Cardiac septum (tissue), 1 donor: Measurements from ENCODE around the gene CACNA2D3. TPM values are rescaled to one million over a fixed set of nuclear protein-coding genes. Genes with fewer than 3 reads are reported as not detected.
"Not testable (repeated sequence)": the region's sequence is repeated elsewhere in the genome, so short reads cannot be mapped to it uniquely, and the experiment has no call there.

ENCODE experiments used
- DNase-seq: peaks from one replicate; pipeline ENCODE4 v3.0.0-alpha.2; 2020; ENCODE audit warnings: low spot score
- intact Hi-C: fragments of 100-400 bp; cut with DNase I; formaldehyde crosslinking; loops from one replicate; pipeline ENCODE4 v1.14.0; 2022
- total RNA-seq: library from RNA; stranded (reverse); fragmentation: NEBNext Ultra II Directional; extraction: Animal tissue kit (Norgen Biotek cat#: 25700); gene quantifications from one replicate; pipeline ENCODE4 v1.2.1, GENCODE V29; 2021
- donor health status: DM: no; HTN: no; CAD: no.

CACNA2D3 gene
- total RNA-seq, 1 donor from 2014 or later: 11.3 TPM

GRCh38 chr3:54628888-54629441 lies 506.6 kb downstream of the CACNA2D3 start:
- intact Hi-C loops: no loop called here

GRCh38 chr3:54630101-54630623 lies 507.8 kb downstream of the CACNA2D3 start:
- no peak for DNase-seq
- intact Hi-C loops: no loop called here

More at GRCh38 chr3:54628888-54629441, 506.6 kb downstream of the CACNA2D3 start:
- DNase-seq: no peak

DNA sequence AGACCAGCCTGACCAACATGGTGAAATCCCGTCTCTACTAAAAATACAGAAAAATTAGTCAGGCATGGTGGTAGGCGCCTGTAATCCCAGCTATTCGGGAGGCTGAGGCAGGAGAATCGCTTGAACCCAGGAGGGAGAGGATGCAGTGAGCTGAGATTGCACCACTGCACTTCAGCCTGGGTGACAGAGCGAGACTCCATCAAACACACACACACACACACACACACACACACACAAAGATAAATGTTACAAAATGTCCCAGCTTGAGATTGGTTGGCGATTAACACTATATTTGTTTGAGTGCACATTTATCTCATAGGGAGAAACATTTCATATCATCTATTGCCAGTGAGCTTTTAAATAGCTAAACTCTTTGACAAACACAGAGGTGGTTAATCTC lies 508.6 kb downstream of the CACNA2D3 start:
- intact Hi-C loops: not testable (repeated sequence)
- peak; percentile 58 for DNase-seq

DNA sequence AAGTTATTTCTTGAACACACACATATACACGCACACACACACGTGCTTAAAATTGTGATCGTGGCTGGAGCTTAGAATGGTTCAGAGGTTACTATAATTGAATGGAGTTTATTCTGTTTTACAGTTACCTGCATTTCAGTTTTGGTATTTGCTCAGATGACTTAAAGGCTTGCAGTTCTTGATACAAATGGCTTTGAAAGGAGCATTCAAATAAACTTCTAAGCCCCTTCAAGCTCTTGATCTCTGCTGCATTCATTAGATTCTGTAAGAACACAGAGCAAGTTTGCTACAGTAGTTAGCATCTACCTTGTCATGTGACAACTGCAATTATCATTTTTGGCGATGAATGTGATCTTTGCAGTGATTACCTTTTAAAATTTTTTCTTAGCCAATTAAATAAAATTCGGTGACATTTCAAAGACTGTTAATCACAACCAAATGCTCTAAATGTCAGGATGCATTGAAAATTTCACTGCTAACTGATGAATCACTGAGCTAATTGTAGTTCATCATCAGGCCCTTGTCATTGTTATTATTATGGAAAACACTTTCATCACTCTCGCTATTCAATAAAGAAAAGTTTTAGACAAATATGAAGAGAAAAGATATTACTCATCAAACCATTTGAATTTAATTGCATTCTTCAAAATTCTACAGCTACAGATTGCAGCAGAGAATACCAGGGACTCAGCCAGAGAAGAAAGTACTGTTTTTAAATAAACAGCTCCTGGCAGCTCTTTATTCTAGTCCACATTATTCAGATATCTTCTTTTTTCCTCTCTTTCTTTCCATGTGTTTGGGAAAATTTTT lies 509.4 kb downstream of the CACNA2D3 start:
- intact Hi-C loops: no loop called here
- no peak for DNase-seq

- intact Hi-C loops: no loop called here
Measured at GRCh38 chr3:54632326-54632665, 509.9 kb downstream of the CACNA2D3 start.

GRCh38 chr3:54632834-54633233 lies 510.5 kb downstream of the CACNA2D3 start:
- intact Hi-C loops: no loop called here

More at GRCh38 chr3:54632326-54632665, 509.9 kb downstream of the CACNA2D3 start:
- no peak for DNase-seq

DNA sequence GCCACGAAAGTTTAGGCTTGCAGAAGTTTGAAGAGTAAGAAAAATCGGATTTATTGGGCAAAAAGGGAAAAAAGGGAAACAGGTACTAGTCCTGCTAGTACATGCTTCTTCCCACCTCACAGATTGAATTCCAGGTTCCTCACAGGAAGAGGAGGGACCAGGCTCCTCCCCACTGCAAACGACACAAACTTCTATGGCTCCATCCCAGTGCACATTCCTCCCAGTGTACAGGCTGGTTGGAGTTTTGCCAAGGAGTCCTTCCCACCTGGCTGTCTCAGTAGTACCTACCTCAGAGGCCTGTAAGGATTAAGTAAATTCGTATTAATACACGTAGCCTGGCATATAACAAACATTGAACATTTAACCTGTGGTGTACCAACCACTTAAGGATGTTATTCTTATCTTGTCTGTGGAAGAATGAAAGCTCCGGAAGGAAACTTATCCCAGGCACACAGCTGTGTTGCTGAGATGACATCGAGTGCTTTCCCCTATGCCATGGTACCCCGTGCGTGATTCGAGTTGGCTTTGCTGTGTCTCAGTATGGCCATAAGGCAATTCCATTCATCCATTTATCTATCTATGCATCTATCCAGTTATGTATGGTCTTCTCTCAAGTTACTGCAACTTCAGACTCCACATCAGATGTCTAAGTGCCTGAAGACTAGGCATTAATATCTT lies 511.2 kb downstream of the CACNA2D3 start:
- intact Hi-C loops: no loop called here
- peak; percentile 38 for DNase-seq

More at GRCh38 chr3:54632834-54633233, 510.5 kb downstream of the CACNA2D3 start:
- peak; percentile 6 for DNase-seq

DNA sequence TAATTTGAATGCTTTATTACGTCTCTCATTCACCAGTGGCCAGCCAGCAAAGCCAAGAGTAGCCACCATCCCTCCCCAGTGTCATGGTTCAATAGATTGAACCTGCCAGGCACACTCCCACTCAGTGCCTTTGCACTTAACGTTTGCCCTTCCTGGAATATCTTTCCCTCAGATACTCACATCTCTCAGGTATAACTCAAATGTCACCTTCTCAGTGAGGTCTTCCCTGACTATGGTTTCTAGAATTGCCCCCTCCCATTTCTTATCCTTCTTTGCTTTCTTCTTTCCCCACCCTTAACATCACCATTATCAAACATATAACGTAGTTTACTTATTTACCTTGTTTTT lies 511.7 kb downstream of the CACNA2D3 start:
- intact Hi-C loops: no loop called here
- peak; percentile 24 for DNase-seq

- intact Hi-C loops: not testable (repeated sequence)
- DNase-seq: peak; percentile 27
Measured at GRCh38 chr3:54639790-54640372, 517.5 kb downstream of the CACNA2D3 start.

- DNase-seq: no peak
Measured at GRCh38 chr3:54641226-54642014, 519.1 kb downstream of the CACNA2D3 start.

GRCh38 chr3:54642147-54642546 lies 519.8 kb downstream of the CACNA2D3 start:
- intact Hi-C loops: no loop called here

More at GRCh38 chr3:54641226-54642014, 519.1 kb downstream of the CACNA2D3 start:
- intact Hi-C loops: no loop called here

DNA sequence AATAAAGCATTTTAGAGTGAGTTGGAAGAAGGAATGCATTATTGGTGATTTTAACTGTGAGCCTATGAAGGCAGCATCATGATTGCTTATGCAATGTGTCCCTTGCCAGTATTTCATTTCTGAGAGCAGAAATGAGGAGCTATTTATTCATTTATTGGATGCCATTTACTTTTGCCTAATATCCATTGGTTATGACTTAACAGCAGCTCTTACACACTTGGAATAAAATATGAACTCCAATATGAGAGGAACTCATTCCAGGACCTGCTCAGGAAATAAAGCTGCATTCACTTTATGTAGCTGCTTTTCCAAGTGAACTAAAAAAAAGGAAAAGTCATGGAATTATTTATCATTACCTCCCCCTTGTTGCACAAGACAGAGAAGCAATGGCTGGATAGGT lies 525.4 kb downstream of the CACNA2D3 start:
- no peak for DNase-seq
- intact Hi-C loops: no loop called here

More at GRCh38 chr3:54642147-54642546, 519.8 kb downstream of the CACNA2D3 start:
- peak; percentile 4 for DNase-seq

DNA sequence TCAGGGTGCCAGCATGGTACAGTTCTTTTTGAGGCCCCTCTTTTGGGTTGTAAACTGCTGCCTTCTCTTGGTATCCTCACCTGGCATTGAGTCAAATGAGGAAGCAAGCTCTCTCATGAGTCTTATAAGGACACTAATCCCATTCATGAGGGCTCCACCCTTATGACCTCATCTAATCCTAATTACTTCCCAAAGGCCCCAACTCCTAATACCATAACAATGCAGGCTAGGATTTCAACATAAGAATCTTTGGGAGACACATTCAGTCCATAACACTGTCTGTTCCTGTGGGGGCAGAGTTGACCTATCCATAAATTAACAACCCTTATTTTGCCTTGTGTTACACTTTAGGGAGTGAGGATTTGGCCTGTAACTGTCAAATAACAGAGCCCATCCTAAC lies 527.2 kb downstream of the CACNA2D3 start:
- no peak for DNase-seq
- intact Hi-C loops: no loop called here

DNA sequence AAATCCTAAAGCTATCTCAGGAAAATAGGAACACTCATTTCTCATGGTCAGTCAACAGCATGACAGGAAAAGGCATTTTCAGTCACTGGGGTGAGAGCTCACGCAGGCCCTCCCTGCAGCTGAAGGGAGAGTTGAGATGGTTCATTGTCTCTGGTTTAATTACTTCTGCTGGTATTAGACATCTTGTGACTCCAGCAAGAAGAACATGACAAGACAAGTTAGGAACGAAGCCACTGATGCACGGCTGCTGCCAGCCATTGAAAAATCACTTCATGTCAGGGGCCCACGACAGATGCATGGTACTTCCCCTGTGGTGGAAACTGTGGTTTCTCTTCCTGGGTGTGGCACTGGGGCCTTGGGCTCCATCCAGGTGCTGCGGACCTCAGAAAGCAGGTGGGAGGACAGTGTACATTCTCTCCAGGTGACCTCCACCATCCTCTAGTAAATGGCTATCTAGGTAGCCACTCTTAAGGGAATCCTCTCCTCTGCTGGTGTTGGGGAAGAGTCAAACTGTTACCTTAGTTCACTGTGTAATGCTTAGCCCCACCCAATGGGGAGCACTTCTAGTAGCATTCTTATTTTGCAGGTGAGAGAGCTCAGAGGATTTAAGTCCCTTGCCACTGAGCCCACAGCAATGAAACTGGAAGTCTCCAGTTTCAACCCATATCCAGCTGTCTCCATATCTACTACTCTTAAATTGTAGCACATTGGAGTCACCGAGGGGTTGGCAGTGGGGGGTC lies 531.3 kb downstream of the CACNA2D3 start:
- intact Hi-C loops: no loop called here
- no peak for DNase-seq

GRCh38 chr3:54654776-54655175 lies 532.4 kb downstream of the CACNA2D3 start:
- intact Hi-C loops: no loop called here
- no peak for DNase-seq

GRCh38 chr3:54659347-54659746 lies 537.0 kb downstream of the CACNA2D3 start:
- intact Hi-C loops: no loop called here
- DNase-seq: no peak

GRCh38 chr3:54660714-54661132 lies 538.4 kb downstream of the CACNA2D3 start:
- intact Hi-C loops: no loop called here
- no peak for DNase-seq

- DNase-seq: no peak
- intact Hi-C loops: no loop called here
Measured at GRCh38 chr3:54661151-54661550, 538.8 kb downstream of the CACNA2D3 start.
